Type B pancreatic cell (in vitro differentiated cells): ENCODE measurements around the gene MYO7A. TPM values are rescaled to one million over a fixed set of nuclear protein-coding genes. Genes with fewer than 3 reads are reported as not detected.

ENCODE experiments used
- DNase-seq: peaks from one replicate; pipeline ENCODE4 v3.0.0; 2021; ENCODE audit warnings: mixed read lengths; ENCODE audit not compliant: unreplicated experiment; ENCODE audit errors: extremely low spot score
- H3K27ac Mint-ChIP-seq: 2 replicates; pipeline ENCODE4 v1.8.0; 2021; ENCODE audit warnings: mild to moderate bottlenecking, mixed read lengths
- H3K27me3 Mint-ChIP-seq: 2 replicates; pipeline ENCODE4 v1.8.0; 2021; ENCODE audit warnings: mixed read lengths
- H3K36me3 Mint-ChIP-seq: 2 replicates; pipeline ENCODE4 v1.8.0; 2021; ENCODE audit warnings: mixed read lengths
- H3K4me1 Mint-ChIP-seq: one replicate; pipeline ENCODE4 v1.8.0; 2021; ENCODE audit warnings: mixed read lengths; ENCODE audit not compliant: unreplicated experiment
- H3K4me3 Mint-ChIP-seq: 2 replicates; pipeline ENCODE4 v1.8.0; 2021; ENCODE audit warnings: mild to moderate bottlenecking, mixed read lengths
- H3K9me3 Mint-ChIP-seq: 2 replicates; pipeline ENCODE4 v1.8.0; 2021; ENCODE audit warnings: mixed read lengths
- CTCF ChIP-seq: fragments of 200-600 bp; sonication (generic); conservative IDR thresholded peaks from 2 replicates; pipeline ENCODE4 v1.5.0; 2021; ENCODE audit warnings: antibody characterized with exemption, mild to moderate bottlenecking
- total RNA-seq: library from RNA; stranded (reverse); gene quantifications from 2 replicates; pipeline ENCODE4 v1.2.1, GENCODE V29; 2021; ENCODE audit warnings: low replicate concordance

MYO7A gene
- total RNA-seq, 1 donor from 2014 or later, result 2.8 TPM

GRCh38 chr11:77209663-77210062, 81.6 kb downstream of the MYO7A start:
- no peak for TF ChIP-seq CTCF
- no peaks in the 10 kb centered on the region for H3K9me3 Mint-ChIP-seq

GRCh38 chr11:77211040-77211451, 83.0 kb downstream of the MYO7A start:
- Mint-ChIP-seq H3K4me1 (no peaks in the 10 kb centered on the region), H3K27me3 (no peaks in the 10 kb centered on the region), H3K9me3 (no peaks in the 10 kb centered on the region)

More at GRCh38 chr11:77209663-77210062, 81.6 kb downstream of the MYO7A start:
- no peak overlapping the region for H3K4me3 Mint-ChIP-seq
- no peaks in the 10 kb centered on the region for H3K27me3 Mint-ChIP-seq
- no peaks in the 10 kb centered on the region for H3K4me1 Mint-ChIP-seq
- no peaks in the 10 kb centered on the region for H3K36me3 Mint-ChIP-seq
- no peak for DNase-seq
- H3K27ac Mint-ChIP-seq, result no peak overlapping the region

GRCh38 chr11:77211594-77212251, 83.7 kb downstream of the MYO7A start:
- no peaks in the 10 kb centered on the region for H3K4me1 Mint-ChIP-seq
- no peaks in the 10 kb centered on the region for H3K27me3 Mint-ChIP-seq
- H3K27ac Mint-ChIP-seq, result no peak overlapping the region
- H3K36me3 Mint-ChIP-seq, result no peaks in the 10 kb centered on the region
- TF ChIP-seq CTCF, result no peak
- DNase-seq, result no peak
- no peaks in the 10 kb centered on the region for H3K9me3 Mint-ChIP-seq
- H3K4me3 Mint-ChIP-seq, result no peak overlapping the region

More at GRCh38 chr11:77211040-77211451, 83.0 kb downstream of the MYO7A start:
- no peak for TF ChIP-seq CTCF
- H3K4me3 Mint-ChIP-seq, result no peak overlapping the region
- no peak for DNase-seq
- H3K27ac Mint-ChIP-seq, result no peak overlapping the region
- no peaks in the 10 kb centered on the region for H3K36me3 Mint-ChIP-seq

- no peak for TF ChIP-seq CTCF
- Mint-ChIP-seq H3K27me3 (peaks cover 3% of the 10 kb centered on the region), H3K4me3 (no peak overlapping the region), H3K4me1 (no peaks in the 10 kb centered on the region), H3K27ac (no peak overlapping the region), H3K9me3 (no peaks in the 10 kb centered on the region), H3K36me3 (no peaks in the 10 kb centered on the region)
- DNase-seq, result no peak
Measured at GRCh38 chr11:77212314-77213007, 84.4 kb downstream of the MYO7A start.

GRCh38 chr11:77213029-77213579, 85.1 kb downstream of the MYO7A start:
- no peak overlapping the region for H3K27ac Mint-ChIP-seq
- no peaks in the 10 kb centered on the region for H3K4me1 Mint-ChIP-seq
- H3K36me3 Mint-ChIP-seq, result no peaks in the 10 kb centered on the region
- no peak overlapping the region for H3K4me3 Mint-ChIP-seq
- peaks cover 3% of the 10 kb centered on the region for H3K27me3 Mint-ChIP-seq
- TF ChIP-seq CTCF, result no peak
- no peaks in the 10 kb centered on the region for H3K9me3 Mint-ChIP-seq
- DNase-seq, result no peak
